ENCODE data around the gene TRPV2. TPM values are rescaled to one million over a fixed set of nuclear protein-coding genes. Genes with fewer than 3 reads are reported as not detected.

Gene TRPV2
- total and polyA plus RNA-seq, 2 experiments from 2014 or later: 1.7 to 3.2 TPM

- TF ChIP-seq ZNF462 (CRISPR knock-in tag; IDR thresholded peaks at IDR 0.05): no peak
These were observed 7.0 kb downstream of the TRPV2 start (continued) for GRCh38 chr17:16422416-16422815.

- H3K4me3 ChIP-seq: no peak overlapping the region
- DNase-seq (ENCODE audit: low spot score): no peak
These were observed 8.0 kb downstream of the TRPV2 start for GRCh38 chr17:16423226-16423872.

More at GRCh38 chr17:16423226-16423872, 8.0 kb downstream of the TRPV2 start:
- Mint-ChIP-seq H3K9me3 (no peaks in the 10 kb centered on the region), H3K27ac (no peak overlapping the region), H3K36me3 (ENCODE audit: low read depth) (no peaks in the 10 kb centered on the region), H3K4me3 (no peak overlapping the region), H3K4me1 (peaks cover 11% of the 10 kb centered on the region; the same call in 2 of the 3 replicates), H3K27me3 (ENCODE audit: insufficient read depth, low read depth, poor library complexity) (peaks cover 4% of the 10 kb centered on the region)
- H3F3A ChIP-seq (replicated peaks; ENCODE audit: low read depth): no peaks in the 10 kb centered on the region
- H3K9me2 ChIP-seq (ENCODE audit: insufficient read depth): no peaks in the 10 kb centered on the region
- no peaks in the 10 kb centered on the region for H4K20me1 ChIP-seq (replicated peaks; ENCODE audit: insufficient read depth)
- H3K4me2 ChIP-seq: no peak overlapping the region
- no peak for ATAC-seq
- no peaks in the 10 kb centered on the region for H3K4me1 ChIP-seq (ENCODE audit: insufficient read depth)
- no peaks in the 10 kb centered on the region for H3K27me3 ChIP-seq (ENCODE audit: insufficient read depth)
- H3K79me2 ChIP-seq (replicated peaks; ENCODE audit: insufficient read depth): no peaks in the 10 kb centered on the region
- no peak overlapping the region for H2AFZ ChIP-seq
- no peaks in the 10 kb centered on the region for H3K36me3 ChIP-seq (ENCODE audit: insufficient read depth)
- no peak overlapping the region for H3K27ac ChIP-seq (ENCODE audit: low read depth)
- TF ChIP-seq CTCF (conservative IDR thresholded peaks at IDR 0.05; ENCODE audit: low read depth in 2 of 2): no peak

All from GM23338 (cell line).